Measurements from ENCODE around the gene ADK.

DNA sequence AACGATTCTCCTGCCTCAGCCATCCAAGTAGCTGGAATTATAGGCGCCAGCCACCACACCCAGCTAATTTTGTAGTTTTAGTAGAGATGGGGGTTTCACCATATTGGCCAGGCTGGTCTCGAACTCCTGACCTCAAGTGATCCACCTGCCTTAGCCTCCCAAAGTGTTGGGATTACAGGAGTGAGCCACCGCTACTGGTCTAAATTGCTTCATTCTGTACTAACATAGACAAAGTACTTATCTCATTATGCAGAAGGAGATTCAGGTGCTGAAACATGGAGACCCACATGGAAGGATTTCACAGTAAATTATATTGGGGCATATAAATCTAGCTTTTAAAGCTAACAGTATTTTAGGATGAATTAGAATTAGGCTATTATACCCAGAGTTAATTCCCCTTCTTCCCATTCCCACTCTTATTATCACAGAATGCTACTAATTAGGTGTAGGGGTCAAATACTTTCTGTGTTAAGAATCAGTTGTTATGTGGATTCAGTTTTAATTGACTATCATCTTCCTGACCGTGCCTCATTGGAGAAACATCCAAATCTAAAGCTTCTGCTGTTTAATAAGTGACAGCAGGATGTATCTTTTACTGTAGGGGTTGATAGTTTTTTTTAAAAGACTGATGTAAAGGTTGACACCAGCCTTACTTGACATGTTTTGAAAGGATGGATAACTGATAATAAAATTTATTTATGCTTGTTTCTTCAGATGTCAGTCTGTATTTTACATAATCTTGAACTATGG lies 27.2 kb downstream of the ADK start:
- TF ChIP-seq CTCF (conservative IDR thresholded peaks at IDR 0.05; ENCODE audit: low read length), result no peak
- TF ChIP-seq EZH2phosphoT487 (IDR thresholded peaks at IDR 0.05; ENCODE audit: borderline replicate concordance, low read depth, low read length), result no peak

Measured in OCI-LY7 (cell line).